ENCODE measurements around the gene GPC6.
"Not testable (repeated sequence)": the region's sequence is repeated elsewhere in the genome, so short reads cannot be mapped to it uniquely, and the experiment has no call there.

Gene GPC6

GRCh38 chr13:94302847-94303565, 1076.4 kb downstream of the GPC6 start:
- DNase-seq (ENCODE audit: low spot score) = not testable (repeated sequence)

- DNase-seq (ENCODE audit: low spot score) = no peak
Measured at GRCh38 chr13:94303644-94304174, 1077.1 kb downstream of the GPC6 start.

GRCh38 chr13:94305033-94305432, 1078.4 kb downstream of the GPC6 start:
- DNase-seq (ENCODE audit: low spot score) = no peak

DNA sequence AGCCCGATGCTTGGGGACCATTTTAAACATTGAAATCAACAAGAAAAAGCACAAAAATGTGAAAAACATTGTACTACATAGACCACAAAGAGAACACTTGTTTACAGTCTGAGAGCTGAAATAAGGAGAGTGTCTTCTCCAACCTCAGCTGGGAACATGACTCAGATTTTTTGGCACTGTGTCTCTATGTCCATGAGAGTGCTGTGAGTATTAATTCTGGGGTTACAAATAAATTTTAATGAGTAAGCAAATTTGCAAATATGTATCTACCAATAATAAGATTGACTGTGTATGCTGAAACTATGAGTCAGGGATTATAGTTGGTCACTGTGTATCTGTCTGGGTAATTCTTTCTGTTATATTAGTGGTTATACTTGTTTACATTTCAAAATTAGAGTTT, 1078.9 kb downstream of the GPC6 start:
- peak; percentile 9 for DNase-seq (ENCODE audit: low spot score)

DNA sequence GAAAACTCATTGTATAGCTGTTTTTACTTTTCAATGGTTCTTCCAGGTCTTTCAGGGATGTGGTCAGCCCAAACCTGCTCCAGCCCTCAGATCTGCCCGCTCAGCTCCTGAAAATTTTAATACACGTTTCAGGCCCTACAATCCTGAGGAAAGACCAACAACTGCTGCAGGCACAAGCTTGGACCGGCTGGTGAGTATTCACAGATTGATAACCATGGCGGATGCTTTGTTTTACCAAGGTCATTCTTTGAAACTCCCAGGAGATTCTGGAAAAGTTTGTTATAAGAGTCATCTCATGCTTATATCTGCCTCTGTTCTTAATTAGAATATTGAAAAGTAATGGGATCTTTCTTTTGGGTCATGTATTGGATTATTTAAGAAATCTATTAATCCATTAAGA, 1079.3 kb downstream of the GPC6 start:
- DNase-seq (ENCODE audit: low spot score) = no peak

- no peak for DNase-seq (ENCODE audit: low spot score)
Measured at GRCh38 chr13:94308832-94309231, 1082.2 kb downstream of the GPC6 start.

DNA sequence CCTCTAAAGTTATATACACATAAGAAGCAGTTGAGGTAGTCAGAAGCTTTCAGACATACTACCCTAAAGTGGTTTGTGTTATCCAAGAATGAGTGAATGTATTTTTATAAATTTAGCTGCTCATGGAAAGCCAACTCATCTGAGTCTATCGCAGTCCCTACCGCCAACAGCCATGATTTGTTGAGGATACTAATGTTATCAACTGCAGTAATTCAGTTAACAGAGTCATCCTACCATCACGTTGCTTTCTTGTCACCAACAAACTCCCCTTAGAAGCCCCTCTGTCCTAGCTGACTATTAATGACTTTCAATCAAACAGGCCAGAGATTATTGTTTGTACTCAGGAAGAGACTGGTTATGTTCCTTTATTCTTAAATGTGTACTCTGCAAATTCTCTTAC, 1083.0 kb downstream of the GPC6 start:
- DNase-seq (ENCODE audit: low spot score) = no peak

- DNase-seq (ENCODE audit: low spot score) = peak; percentile 91
Measured at GRCh38 chr13:94309997-94310855, 1083.6 kb downstream of the GPC6 start.

- DNase-seq (ENCODE audit: low spot score) = peak; percentile 56
Measured at GRCh38 chr13:94311893-94312292, 1085.3 kb downstream of the GPC6 start.

- DNase-seq (ENCODE audit: low spot score) = no peak
Measured at GRCh38 chr13:94312511-94313216, 1086.1 kb downstream of the GPC6 start.

DNA sequence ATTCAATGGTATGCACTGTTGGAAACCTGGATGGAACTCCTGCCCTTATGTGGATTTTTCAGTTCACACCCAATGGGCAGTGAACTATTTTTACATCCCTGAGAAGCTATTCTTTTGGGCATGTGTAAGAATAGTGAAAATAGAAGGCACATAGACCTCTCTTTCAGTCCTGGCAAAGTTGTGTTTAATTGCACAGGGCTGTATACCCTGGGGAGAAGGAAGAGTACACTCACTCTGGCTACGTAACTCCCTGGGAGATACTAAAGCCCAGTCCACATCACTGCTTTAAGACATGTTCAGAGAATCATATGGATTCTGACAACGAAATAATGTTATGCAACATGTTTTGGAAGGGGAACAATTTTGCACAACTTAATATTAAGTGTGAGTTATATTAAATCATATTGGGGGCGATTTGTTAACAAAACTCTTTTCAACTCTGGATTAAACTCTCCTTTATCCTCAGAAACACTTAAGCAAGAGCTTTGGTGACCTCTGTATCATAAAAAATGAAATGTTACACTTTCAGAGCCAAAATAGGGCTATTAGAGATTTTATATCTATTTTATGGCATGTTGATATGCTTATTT, 1086.8 kb downstream of the GPC6 start:
- no peak for DNase-seq (ENCODE audit: low spot score)

- DNase-seq (ENCODE audit: low spot score) = no peak
Measured at GRCh38 chr13:94313926-94314325, 1087.3 kb downstream of the GPC6 start.

DNA sequence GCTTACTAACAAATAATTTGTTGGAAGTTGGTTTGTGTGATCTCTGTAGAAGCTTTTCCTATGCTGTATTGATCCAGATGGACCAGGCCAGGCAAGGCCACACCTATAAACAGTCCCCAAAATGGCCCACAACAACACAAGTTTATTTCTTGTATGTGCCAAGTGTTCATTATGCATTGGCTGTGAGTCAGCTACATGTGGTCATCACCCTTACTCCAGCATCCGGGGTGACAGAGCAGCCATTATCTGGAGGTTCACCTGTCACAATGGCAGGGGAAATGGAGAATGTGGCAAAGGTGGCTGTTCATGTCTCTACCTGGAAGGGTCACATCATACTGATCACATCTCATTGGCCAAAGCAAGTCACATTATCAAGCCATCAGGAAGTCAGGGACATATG, 1088.6 kb downstream of the GPC6 start:
- DNase-seq (ENCODE audit: low spot score) = no peak

GRCh38 chr13:94317063-94317491, 1090.5 kb downstream of the GPC6 start:
- DNase-seq (ENCODE audit: low spot score) = peak; percentile 44

DNA sequence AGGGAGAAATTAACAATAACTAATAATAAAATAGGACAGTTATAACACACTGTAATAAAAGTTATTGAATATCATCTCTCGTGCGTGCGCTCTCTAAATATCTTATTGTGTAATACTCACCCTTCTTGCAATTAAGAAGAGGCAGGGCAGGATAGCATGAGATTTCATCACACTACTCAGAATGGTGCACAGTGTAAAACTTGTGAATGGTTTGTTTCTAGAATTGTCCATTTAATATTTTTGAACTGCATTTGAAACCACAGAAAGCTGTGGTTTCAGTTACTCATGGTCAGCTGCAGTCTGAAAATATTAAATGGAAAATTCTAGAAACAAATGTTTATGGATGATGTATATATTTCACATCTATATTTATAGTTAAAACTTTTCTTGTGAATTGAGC, 1091.8 kb downstream of the GPC6 start:
- no peak for DNase-seq (ENCODE audit: low spot score)

- DNase-seq (ENCODE audit: low spot score) = no peak
Measured at GRCh38 chr13:94319501-94319900, 1092.9 kb downstream of the GPC6 start.

DNA sequence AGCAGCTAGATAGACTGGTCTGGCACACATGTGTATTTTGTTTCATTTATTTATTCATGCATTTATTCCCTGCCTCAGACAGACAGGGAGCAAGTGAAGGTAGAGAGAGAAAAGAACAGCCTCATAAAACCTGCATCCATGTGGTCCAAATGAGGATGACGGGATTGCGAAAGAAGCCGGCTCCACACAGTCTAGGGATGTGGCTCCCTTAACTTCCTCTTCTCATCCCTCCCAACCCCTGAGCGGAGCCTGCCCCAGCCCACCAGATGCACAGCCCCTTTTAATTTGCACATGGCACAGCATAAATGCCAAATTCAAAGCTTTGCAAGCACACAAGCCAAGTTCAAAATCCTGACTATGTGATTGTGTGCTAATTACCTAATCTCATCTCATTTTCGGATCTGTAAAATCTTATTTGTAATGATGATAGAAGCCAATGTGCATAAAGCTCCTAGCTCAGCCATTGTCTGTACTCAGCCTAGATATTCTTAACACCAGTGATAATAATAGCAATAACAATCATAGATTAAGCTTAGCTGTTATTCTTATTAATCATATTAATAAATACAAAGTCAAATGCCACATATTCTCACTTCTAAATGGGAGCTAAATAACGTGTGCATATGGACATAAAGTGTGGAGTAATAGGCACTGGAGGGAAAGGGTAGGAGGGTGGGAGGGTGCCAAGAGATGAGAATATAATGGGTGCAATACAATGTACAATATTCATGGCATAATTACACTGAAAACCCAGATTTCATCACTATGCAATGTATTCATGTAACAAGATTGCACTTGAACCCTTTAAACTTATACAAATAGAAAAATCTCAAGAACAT, 1096.5 kb downstream of the GPC6 start:
- no peak for DNase-seq (ENCODE audit: low spot score)

- no peak for DNase-seq (ENCODE audit: low spot score)
Measured at GRCh38 chr13:94323764-94324758, 1097.5 kb downstream of the GPC6 start.

DNA sequence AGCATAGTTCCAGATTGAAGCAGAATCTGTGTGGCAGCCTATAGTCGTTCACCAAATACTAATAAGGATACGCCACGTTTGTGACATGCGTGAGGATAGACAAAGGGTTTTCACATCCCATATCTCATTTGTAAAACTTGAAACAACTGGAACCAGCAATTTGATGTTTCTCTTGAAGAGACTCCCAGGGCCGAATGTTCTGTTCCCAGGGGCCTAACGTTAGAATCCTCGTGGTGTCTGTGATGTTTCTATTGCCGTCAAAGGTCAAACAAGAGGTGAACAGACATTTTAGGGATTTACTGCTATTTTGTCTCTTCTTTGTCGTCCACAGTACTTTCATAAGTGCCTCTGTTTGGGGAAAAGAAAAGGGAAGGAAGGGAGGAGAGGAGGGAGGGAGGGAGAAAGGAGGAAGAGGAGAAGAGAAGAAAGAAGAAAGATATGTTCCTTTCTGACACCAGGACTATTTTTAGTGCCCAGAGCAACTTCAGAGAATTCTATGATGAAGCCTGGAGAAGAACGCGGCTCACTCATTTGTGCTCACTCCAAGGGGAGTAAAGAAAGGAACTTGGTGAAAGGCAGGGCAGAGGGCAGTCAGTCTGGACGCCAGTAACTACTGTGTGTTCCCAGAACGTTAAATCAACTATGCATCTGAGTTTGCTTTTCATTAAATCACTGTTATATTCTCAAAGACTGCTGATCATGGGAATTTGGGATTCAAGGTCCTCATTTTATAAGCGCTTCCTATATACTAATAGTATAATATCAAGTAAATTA, 1098.3 kb downstream of the GPC6 start:
- DNase-seq (ENCODE audit: low spot score) = no peak

All from kidney capillary endothelial cell (primary cell).